GM18511 (cell line): ENCODE data around the gene GALR1.
"Not testable (repeated sequence)": the region's sequence is repeated elsewhere in the genome, so short reads cannot be mapped to it uniquely, and the experiment has no call there.

Source experiments
- ATAC-seq: cut with Tn5 transposase; IDR thresholded peaks from one replicate; pipeline ENCODE4 v1.9.1; 2021; ENCODE audit warnings: mild to moderate bottlenecking, moderate library complexity; ENCODE audit not compliant: unreplicated experiment

The GALR1 gene

DNA sequence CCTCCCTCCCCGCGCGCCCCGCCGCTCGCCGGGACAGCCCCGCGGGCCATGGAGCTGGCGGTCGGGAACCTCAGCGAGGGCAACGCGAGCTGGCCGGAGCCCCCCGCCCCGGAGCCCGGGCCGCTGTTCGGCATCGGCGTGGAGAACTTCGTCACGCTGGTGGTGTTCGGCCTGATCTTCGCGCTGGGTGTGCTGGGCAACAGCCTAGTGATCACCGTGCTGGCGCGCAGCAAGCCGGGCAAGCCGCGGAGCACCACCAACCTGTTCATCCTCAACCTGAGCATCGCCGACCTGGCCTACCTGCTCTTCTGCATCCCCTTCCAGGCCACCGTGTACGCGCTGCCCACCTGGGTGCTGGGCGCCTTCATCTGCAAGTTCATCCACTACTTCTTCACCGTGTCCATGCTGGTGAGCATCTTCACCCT, 865 bp downstream of the GALR1 start:
- ATAC-seq = no peak

DNA sequence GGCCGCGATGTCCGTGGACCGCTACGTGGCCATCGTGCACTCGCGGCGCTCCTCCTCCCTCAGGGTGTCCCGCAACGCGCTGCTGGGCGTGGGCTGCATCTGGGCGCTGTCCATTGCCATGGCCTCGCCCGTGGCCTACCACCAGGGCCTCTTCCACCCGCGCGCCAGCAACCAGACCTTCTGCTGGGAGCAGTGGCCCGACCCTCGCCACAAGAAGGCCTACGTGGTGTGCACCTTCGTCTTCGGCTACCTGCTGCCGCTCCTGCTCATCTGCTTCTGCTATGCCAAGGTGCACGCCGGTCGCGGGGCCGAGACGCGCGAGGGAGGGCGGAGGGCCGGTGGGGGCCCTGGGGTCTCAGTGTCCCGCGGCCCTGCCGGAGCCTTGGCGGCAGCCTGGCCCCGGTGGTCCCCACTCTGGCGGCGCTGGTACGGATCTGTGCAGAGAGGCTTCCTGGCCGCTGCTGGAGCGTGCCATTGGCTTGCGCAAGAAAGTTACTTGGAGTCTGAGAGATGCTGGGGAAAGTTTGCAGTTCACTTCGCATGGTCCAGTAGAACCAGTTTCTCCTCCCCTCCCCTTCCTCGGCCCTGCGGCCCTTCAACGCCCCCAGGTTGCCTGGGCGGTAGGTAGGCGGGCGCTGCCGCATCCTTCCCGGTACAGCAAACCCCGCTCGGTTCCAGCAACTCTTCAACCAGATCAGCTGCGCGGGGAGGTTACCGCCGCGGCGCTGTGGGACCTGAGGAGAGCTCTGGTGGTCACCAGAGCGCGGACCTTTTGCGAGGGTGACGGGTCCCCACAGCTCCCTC, 1.5 kb downstream of the GALR1 start:
- no peak for ATAC-seq

GRCh38 chr18:77251730-77252050, 2.0 kb downstream of the GALR1 start:
- ATAC-seq = no peak

- ATAC-seq = no peak
Observed at GRCh38 chr18:77254711-77255405, 5.2 kb downstream of the GALR1 start.

DNA sequence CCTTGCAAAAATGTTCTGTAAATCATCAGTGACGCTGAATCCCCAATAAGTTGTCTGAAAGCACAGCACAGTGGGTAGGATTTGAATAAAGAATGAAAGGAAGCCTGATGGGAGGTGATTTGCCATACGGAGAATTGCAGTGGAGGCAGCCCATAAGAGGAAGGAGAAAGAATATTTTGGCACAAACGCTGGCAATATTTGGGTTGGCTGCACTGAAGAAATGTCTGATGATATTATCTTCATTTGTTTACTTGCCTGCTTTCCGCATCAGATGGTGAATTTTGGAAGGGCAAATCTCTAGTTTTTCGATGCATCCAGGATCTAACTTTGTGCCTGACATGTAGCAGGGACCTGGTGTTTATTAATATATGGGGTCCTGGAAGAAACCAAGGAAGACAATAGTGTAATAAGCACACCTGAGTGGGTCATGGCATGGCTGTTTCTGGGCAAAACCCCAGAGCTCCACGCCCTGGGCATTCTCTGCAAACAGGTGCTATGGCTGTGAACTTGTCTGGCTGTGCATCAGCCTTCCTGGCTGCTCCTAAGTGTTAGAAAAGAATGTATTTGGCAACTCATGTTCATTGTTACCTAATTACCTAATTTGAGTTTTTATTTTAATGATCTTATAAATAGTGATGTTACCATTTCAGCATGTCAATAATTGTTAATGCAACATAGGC, 5.9 kb downstream of the GALR1 start:
- no peak for ATAC-seq

DNA sequence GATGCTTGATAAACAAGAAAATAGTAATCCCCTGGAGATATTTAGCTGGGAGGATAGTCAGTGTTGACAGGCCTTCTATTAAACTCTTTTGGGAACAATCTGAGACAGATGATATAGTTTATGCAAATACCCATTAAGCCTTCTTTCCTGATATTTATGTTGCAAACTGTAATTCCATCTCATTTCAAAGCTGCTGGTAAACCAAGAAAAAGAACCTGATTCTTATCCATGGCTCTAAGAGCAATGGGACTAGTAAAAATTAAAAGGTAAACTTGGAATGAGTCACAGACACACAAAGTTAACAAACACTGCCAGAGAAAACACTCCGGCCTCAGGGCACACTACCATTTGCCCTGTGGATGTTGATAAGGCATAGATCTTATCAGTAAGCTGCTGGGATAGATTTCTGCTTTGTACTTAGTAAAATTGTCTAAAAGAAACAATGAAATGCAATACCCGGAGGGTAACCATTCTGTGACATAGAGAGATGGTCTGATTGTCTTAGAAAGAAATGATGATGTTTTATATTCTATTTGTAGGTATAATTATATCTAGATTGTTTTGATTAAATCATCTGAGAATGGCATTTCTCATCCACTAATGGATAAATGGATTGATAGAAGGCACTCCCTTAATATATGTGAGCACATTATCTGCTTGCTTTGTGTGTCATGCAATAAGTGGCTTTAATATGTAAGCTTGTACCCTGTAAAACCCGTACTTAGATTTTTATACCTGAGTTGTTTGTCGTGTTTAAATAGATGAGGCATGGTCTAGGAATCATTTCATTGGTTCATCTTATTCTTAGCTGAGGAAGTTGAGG, 13.2 kb downstream of the GALR1 start:
- ATAC-seq = no peak

DNA sequence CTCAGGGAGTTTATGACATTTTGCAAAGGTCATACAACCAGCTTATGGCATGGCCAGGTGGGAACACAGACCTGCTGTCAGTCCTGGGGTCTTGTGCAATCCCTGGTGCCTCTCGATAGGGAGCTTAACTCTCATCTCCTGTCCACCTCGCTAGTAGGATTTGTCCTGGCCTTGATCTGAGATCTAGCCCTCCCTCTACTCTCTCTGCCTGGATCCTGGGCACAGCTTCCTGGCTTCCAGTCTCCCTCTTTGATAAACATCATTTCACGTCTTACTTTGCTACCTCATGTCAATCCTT, 13.8 kb downstream of the GALR1 start:
- no peak for ATAC-seq

DNA sequence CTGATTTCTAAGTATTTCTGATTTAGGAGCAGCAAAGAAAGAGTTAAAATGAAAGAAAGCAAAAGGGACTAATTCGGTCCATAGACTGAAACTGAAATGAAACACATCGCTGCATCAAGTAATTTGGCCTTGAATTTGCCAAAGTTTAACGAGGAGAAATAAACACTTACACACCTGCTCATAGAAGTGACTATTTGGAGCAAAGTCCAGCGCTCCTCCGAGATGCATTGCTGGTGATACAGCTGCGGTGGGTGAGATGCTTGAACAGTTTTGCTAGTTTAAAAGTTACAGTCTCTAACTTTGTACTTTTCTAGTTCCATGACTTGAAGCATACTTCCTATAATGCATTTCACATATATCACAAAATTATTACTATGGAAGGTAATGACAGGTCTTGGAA, 18.3 kb downstream of the GALR1 start:
- ATAC-seq = no peak

DNA sequence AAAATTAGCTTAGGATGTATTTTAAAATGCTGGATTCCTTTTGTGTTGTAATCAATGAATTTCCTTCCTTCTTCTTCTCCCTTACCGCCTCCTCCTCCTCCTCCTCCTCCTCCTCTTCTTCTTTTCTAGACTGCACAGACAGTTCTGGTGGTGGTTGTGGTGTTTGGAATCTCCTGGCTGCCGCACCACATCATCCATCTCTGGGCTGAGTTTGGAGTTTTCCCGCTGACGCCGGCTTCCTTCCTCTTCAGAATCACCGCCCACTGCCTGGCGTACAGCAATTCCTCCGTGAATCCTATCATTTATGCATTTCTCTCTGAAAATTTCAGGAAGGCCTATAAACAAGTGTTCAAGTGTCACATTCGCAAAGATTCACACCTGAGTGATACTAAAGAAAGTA, 18.8 kb downstream of the GALR1 start:
- ATAC-seq = no peak

- no peak for ATAC-seq
Observed at GRCh38 chr18:77271576-77272481, 22.2 kb downstream of the GALR1 start.

GRCh38 chr18:77290841-77291240, 41.2 kb downstream of the GALR1 start:
- not testable (repeated sequence) for ATAC-seq

- ATAC-seq = no peak
Observed at GRCh38 chr18:77298172-77298571, 48.5 kb downstream of the GALR1 start.

GRCh38 chr18:77299706-77300105, 50.1 kb downstream of the GALR1 start:
- ATAC-seq = no peak

GRCh38 chr18:77300579-77300978, 50.9 kb downstream of the GALR1 start:
- ATAC-seq = no peak

- ATAC-seq = no peak
Observed at GRCh38 chr18:77304268-77304667, 54.6 kb downstream of the GALR1 start.

DNA sequence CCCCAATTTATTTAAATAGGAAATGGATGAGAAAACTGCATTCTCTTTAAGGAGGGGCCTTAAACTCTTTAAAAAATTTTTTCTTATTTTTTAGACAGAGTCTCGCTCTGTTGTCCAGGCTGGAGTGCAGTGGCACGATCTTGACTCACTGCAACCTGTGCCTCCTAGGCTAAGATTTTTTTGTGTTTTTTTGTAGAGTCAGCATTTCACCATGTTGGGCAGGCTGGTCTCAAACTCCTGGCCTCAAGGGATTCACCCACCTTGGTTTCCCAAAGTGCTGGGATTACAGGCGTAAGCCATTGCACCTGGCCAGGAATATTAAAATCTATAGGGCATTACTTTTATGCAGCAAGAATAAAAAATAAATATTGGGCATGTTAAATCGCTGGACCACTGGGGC, 56.0 kb downstream of the GALR1 start:
- ATAC-seq = no peak

DNA sequence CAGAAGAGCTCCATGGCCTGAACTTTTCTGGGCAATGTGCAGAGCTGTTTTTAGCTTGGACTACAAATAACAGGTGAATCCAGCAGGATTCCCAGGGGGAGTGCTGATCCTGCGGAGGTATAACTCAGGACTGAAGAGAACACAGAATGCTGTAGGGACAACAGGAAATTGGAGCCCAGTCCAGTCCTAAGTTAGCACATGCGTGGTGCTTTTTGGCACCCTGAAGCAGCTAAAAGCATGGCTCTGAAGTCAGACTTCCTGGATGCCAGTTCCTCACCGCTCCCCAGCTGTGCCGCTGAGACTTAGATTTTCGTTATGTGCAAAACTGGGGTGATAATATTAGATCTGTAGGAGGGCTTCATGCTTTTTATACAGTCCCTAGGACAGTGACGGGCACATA, 58.6 kb downstream of the GALR1 start:
- no peak for ATAC-seq

DNA sequence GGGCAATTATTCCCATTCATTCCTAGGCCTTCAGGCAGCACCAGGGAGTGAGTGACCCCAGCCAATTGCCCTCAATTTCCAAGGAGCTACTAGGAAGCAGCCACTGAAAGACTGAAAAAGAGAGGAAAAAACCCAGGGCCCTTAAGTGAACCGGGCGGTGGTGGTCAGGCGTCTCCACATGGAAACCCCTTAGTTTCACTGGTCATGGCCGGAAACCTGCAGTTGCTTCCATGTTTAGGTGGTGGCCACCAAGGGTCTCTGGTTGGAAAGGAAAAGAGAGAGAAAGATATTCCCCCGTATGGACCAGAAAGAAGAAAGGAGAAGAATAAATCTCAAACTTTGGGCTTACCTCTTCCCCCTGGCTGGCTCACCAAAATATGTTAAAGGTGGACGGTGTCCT, 64.9 kb downstream of the GALR1 start:
- ATAC-seq = no peak

DNA sequence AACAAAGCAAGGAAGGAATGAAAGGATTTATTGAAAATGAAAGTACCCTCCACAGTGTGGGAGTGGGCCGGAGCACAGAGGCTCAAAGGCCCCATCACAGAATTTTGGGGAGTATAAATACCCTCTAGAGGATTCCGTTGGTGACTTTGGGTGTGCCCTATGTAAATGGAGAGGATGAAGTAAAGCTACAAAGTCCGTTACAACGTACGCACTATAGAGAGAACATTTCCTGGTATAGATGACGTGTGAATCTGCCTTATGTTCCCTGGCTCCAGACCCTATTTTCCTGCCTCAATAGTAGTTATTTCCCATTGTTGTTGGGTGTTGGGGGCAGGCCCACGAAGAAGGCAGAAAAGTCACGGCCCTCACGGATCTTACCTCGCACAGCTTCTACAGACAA, 65.3 kb downstream of the GALR1 start:
- ATAC-seq = no peak

DNA sequence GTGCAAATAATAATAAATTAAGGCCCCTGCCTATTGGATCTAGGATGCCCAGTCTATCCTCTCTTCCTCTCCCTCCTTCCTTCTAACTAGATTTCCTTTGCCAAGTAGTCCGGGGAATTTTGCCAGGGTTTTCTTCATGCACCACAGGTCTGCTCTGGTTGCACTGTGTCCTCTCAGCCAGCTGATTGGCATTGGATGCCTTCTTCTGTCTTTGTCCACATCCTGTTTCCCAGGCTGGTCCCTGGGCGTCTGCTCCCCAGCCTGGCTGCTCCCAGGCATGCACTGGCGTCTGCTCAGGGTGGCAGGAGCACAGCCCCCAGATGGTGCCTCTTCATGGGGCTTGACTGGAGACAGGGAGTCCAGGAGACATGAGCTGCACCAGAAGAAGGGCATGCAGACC, 66.4 kb downstream of the GALR1 start:
- ATAC-seq = no peak
